WI38 (cell line): Measurements from ENCODE around the gene UBE2Q1.

ENCODE experiments used
- H3K4me3 ChIP-seq: 2 replicates; pipeline ENCODE4 v1.5.1; 2011; ENCODE audit warnings: low read depth, mild to moderate bottlenecking, control low read depth, low read length
- CTCF ChIP-seq: IDR thresholded peaks from 2 replicates; pipeline ENCODE4 v1.5.1; 2012; ENCODE audit warnings: low read depth, mild to moderate bottlenecking, control low read depth, low read length

The UBE2Q1 gene

GRCh38 chr1:154598871-154599635 lies 40.6 kb upstream of the UBE2Q1 start:
- no peak for TF ChIP-seq CTCF
- H3K4me3 ChIP-seq: no peak overlapping the region

GRCh38 chr1:154595621-154596020 lies 37.2 kb upstream of the UBE2Q1 start:
- TF ChIP-seq CTCF: no peak
- H3K4me3 ChIP-seq: no peak overlapping the region

GRCh38 chr1:154594811-154595210 lies 36.3 kb upstream of the UBE2Q1 start:
- no peak for TF ChIP-seq CTCF
- no peak overlapping the region for H3K4me3 ChIP-seq

- H3K4me3 ChIP-seq: no peak overlapping the region
- TF ChIP-seq CTCF: no peak
Measured at GRCh38 chr1:154593390-154593789, 34.9 kb upstream of the UBE2Q1 start.

GRCh38 chr1:154591206-154591605 lies 32.7 kb upstream of the UBE2Q1 start:
- H3K4me3 ChIP-seq: no peak overlapping the region
- TF ChIP-seq CTCF: no peak

GRCh38 chr1:154590756-154591155 lies 32.3 kb upstream of the UBE2Q1 start:
- TF ChIP-seq CTCF: no peak
- H3K4me3 ChIP-seq: no peak overlapping the region

- H3K4me3 ChIP-seq: no peak overlapping the region
- TF ChIP-seq CTCF: no peak
Measured at GRCh38 chr1:154589780-154590179, 31.3 kb upstream of the UBE2Q1 start.
